ENCODE data around the gene FKTN.

FKTN gene

GRCh38 chr9:105621001-105621400, 63.1 kb downstream of the FKTN start:
- Histone ChIP-seq H3K27me3 (ENCODE audit: insufficient read depth, low read depth) (no peaks in the 10 kb centered on the region), H3K9ac (no peak overlapping the region), H3K79me2 (ENCODE audit: insufficient read depth, low read depth) (no peaks in the 10 kb centered on the region), H4K20me1 (ENCODE audit: insufficient read depth) (no peaks in the 10 kb centered on the region), H3K4me3 (IDR thresholded peaks at IDR 0.05; ENCODE audit: insufficient read depth, low read depth, low read length) (no peak overlapping the region), H3K4me1 (ENCODE audit: low read depth, poor library complexity, severe bottlenecking) (no peaks in the 10 kb centered on the region), H3K27ac (no peak overlapping the region), H2AFZ (ENCODE audit: low read depth) (no peak overlapping the region), H3K4me2 (no peak overlapping the region), H3K36me3 (ENCODE audit: insufficient read depth) (0 out of 2 replicates have a peak, but pooled peaks cover 3% of the 10 kb centered on the region)
- no peak for TF ChIP-seq CTCF (conservative IDR thresholded peaks at IDR 0.05; ENCODE audit: low read depth, low read length)

GRCh38 chr9:105625088-105625487, 67.2 kb downstream of the FKTN start:
- no peak overlapping the region for H3K27ac ChIP-seq
- H3K36me3 ChIP-seq (ENCODE audit: insufficient read depth): no peaks in the 10 kb centered on the region
- H3K79me2 ChIP-seq (ENCODE audit: insufficient read depth, low read depth): no peaks in the 10 kb centered on the region
- TF ChIP-seq CTCF (conservative IDR thresholded peaks at IDR 0.05; ENCODE audit: low read depth, low read length): no peak
- H3K4me1 ChIP-seq (ENCODE audit: low read depth, poor library complexity, severe bottlenecking): no peaks in the 10 kb centered on the region
- H3K4me3 ChIP-seq (IDR thresholded peaks at IDR 0.05; ENCODE audit: insufficient read depth, low read depth, low read length): no peak overlapping the region
- H3K27me3 ChIP-seq (ENCODE audit: insufficient read depth, low read depth): no peaks in the 10 kb centered on the region
- no peak overlapping the region for H3K4me2 ChIP-seq
- H2AFZ ChIP-seq (ENCODE audit: low read depth): no peak overlapping the region
- no peaks in the 10 kb centered on the region for H4K20me1 ChIP-seq (ENCODE audit: insufficient read depth)
- H3K9ac ChIP-seq: no peak overlapping the region

GRCh38 chr9:105632807-105633206, 74.9 kb downstream of the FKTN start:
- Histone ChIP-seq H3K36me3 (ENCODE audit: insufficient read depth) (no peaks in the 10 kb centered on the region), H3K4me3 (IDR thresholded peaks at IDR 0.05; ENCODE audit: insufficient read depth, low read depth, low read length) (no peak overlapping the region), H3K4me1 (ENCODE audit: low read depth, poor library complexity, severe bottlenecking) (no peaks in the 10 kb centered on the region), H3K27ac (no peak overlapping the region), H3K4me2 (no peak overlapping the region), H3K9ac (no peak overlapping the region), H4K20me1 (ENCODE audit: insufficient read depth) (no peaks in the 10 kb centered on the region), H3K27me3 (ENCODE audit: insufficient read depth, low read depth) (no peaks in the 10 kb centered on the region), H3K79me2 (ENCODE audit: insufficient read depth, low read depth) (no peaks in the 10 kb centered on the region), H2AFZ (ENCODE audit: low read depth) (no peak overlapping the region)
- no peak for TF ChIP-seq CTCF (conservative IDR thresholded peaks at IDR 0.05; ENCODE audit: low read depth, low read length)

GRCh38 chr9:105633411-105633810, 75.5 kb downstream of the FKTN start:
- Histone ChIP-seq H3K4me2 (no peak overlapping the region), H3K27me3 (ENCODE audit: insufficient read depth, low read depth) (no peaks in the 10 kb centered on the region), H3K4me1 (ENCODE audit: low read depth, poor library complexity, severe bottlenecking) (no peaks in the 10 kb centered on the region), H4K20me1 (ENCODE audit: insufficient read depth) (no peaks in the 10 kb centered on the region), H3K27ac (no peak overlapping the region), H3K79me2 (ENCODE audit: insufficient read depth, low read depth) (no peaks in the 10 kb centered on the region), H3K36me3 (ENCODE audit: insufficient read depth) (no peaks in the 10 kb centered on the region), H3K9ac (no peak overlapping the region), H2AFZ (ENCODE audit: low read depth) (no peak overlapping the region), H3K4me3 (IDR thresholded peaks at IDR 0.05; ENCODE audit: insufficient read depth, low read depth, low read length) (no peak overlapping the region)
- TF ChIP-seq CTCF (conservative IDR thresholded peaks at IDR 0.05; ENCODE audit: low read depth, low read length): no peak

All from KMS-11 (cell line).